OCI-LY1 (cell line): Measurements from ENCODE around the gene SEMG1.

Experiments
- H2AFZ ChIP-seq: fragments of 200-600 bp; sonication (generic), shearing (Covaris generic); 2 replicates; pipeline ENCODE4 v1.6.0; 2014; ENCODE audit warnings: antibody characterized with exemption, mild to moderate bottlenecking, low read length
- H3F3A ChIP-seq: fragments of 200-600 bp; sonication (generic), shearing (Covaris generic); 2 replicates; pipeline ENCODE4 v1.6.0; 2014; ENCODE audit warnings: mild to moderate bottlenecking, antibody characterized with exemption, low read length, moderate library complexity; ENCODE audit not compliant: insufficient read depth
- H3K27ac ChIP-seq: fragments of 200-600 bp; sonication (generic); 2 replicates; pipeline ENCODE4 v1.5.1; 2014; ENCODE audit warnings: low read length, mixed run types, mild to moderate bottlenecking, low read depth; ENCODE audit not compliant: poor library complexity, severe bottlenecking
- H3K27me3 ChIP-seq: fragments of 200-600 bp; sonication (generic); 2 replicates; pipeline ENCODE4 v1.6.0; 2014; ENCODE audit warnings: antibody characterized with exemption, mild to moderate bottlenecking, low read length, moderate library complexity; ENCODE audit not compliant: insufficient read depth
- H3K36me3 ChIP-seq: fragments of 200-600 bp; sonication (generic); 2 replicates; pipeline ENCODE4 v1.6.1; 2014; ENCODE audit warnings: mild to moderate bottlenecking, antibody characterized with exemption, low read length, moderate library complexity, mixed read lengths; ENCODE audit not compliant: insufficient read depth
- H3K4me1 ChIP-seq: fragments of 200-600 bp; sonication (generic); 2 replicates; pipeline ENCODE4 v1.5.1; 2014; ENCODE audit warnings: mild to moderate bottlenecking, low read length, moderate library complexity; ENCODE audit not compliant: insufficient read depth, severe bottlenecking
- H3K4me2 ChIP-seq: fragments of 200-600 bp; sonication (generic), shearing (Covaris generic); 2 replicates; pipeline ENCODE4 v1.6.1; 2014; ENCODE audit warnings: low read length
- H3K4me3 ChIP-seq: fragments of 200-600 bp; sonication (generic); 2 replicates; pipeline ENCODE4 v1.5.1; 2014; ENCODE audit warnings: low read length, low read depth, mild to moderate bottlenecking, mixed read lengths; ENCODE audit not compliant: poor library complexity, severe bottlenecking
- H3K79me2 ChIP-seq: fragments of 200-600 bp; shearing (Covaris generic); 2 replicates; pipeline ENCODE4 v1.6.1; 2016; ENCODE audit warnings: mixed run types, low read length, mixed read lengths; ENCODE audit not compliant: insufficient read depth
- H3K9ac ChIP-seq: fragments of 200-600 bp; sonication (generic), shearing (Covaris generic); 2 replicates; pipeline ENCODE4 v1.6.1; 2014; ENCODE audit warnings: mild to moderate bottlenecking, low read length, mixed read lengths
- H3K9me2 ChIP-seq: fragments of 200-600 bp; sonication (generic), shearing (Covaris generic); 2 replicates; pipeline ENCODE4 v1.6.1; 2014; ENCODE audit warnings: low read depth, mild to moderate bottlenecking, low read length, mixed read lengths
- H3K9me3 ChIP-seq: fragments of 200-600 bp; shearing (Covaris generic); 2 replicates; pipeline ENCODE4 v1.6.1; 2014; ENCODE audit warnings: low read length, mixed read lengths
- H4K20me1 ChIP-seq: fragments of 200-600 bp; sonication (generic), shearing (Covaris generic); 2 replicates; pipeline ENCODE4 v1.6.0; 2016; ENCODE audit warnings: mild to moderate bottlenecking, low read length; ENCODE audit not compliant: insufficient read depth
- EZH2 ChIP-seq: fragments of 200-600 bp; sonication (generic), shearing (Covaris generic); IDR thresholded peaks from 2 replicates; pipeline ENCODE4 v1.8.0; 2017; ENCODE audit warnings: borderline replicate concordance, mixed run types, mild to moderate bottlenecking, antibody characterized with exemption, low read length, moderate library complexity, mixed read lengths
- TF ChIP-seq, protein P1 (sequence below): fragments of 200-600 bp; sonication (generic), shearing (Covaris generic); IDR thresholded peaks from 2 replicates; pipeline ENCODE4 v1.5.1; 2017; ENCODE audit warnings: mild to moderate bottlenecking, antibody characterized with exemption, low read length, moderate library complexity, mixed read lengths

SEMG1 gene

DNA sequence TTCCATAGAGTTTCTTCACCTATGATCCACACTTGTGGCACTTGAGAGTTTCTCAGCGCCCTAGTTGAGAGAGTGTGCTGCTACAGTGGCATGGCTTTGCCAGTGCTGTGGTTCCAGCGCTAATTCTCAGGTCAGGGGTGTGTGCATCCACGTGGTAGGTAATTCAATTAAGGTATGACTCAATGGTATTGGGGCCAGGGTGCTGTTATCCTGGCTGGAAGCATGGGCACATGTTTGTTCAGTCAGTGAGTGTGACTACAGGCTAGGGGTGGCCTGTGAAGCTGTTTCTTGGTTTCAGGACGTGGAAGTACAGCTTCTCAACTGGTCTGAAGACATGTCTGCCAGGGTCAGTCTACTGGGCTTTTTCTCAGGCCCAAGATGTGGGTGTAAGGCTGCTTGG, 11.3 kb downstream of the SEMG1 start:
- Histone ChIP-seq H4K20me1 (no peaks in the 10 kb centered on the region), H3K4me3 (no peak overlapping the region), H3K9ac (no peak overlapping the region), H3K36me3 (no peaks in the 10 kb centered on the region), H3K4me2 (no peak overlapping the region), H3K27ac (no peak overlapping the region), H3K79me2 (no peaks in the 10 kb centered on the region), H3K4me1 (no peaks in the 10 kb centered on the region), H3K9me2 (no peaks in the 10 kb centered on the region), H3K9me3 (no peaks in the 10 kb centered on the region), H3K27me3 (no peaks in the 10 kb centered on the region), H2AFZ (no peak overlapping the region), H3F3A (no peaks in the 10 kb centered on the region)
- TF ChIP-seq, protein P1, sequence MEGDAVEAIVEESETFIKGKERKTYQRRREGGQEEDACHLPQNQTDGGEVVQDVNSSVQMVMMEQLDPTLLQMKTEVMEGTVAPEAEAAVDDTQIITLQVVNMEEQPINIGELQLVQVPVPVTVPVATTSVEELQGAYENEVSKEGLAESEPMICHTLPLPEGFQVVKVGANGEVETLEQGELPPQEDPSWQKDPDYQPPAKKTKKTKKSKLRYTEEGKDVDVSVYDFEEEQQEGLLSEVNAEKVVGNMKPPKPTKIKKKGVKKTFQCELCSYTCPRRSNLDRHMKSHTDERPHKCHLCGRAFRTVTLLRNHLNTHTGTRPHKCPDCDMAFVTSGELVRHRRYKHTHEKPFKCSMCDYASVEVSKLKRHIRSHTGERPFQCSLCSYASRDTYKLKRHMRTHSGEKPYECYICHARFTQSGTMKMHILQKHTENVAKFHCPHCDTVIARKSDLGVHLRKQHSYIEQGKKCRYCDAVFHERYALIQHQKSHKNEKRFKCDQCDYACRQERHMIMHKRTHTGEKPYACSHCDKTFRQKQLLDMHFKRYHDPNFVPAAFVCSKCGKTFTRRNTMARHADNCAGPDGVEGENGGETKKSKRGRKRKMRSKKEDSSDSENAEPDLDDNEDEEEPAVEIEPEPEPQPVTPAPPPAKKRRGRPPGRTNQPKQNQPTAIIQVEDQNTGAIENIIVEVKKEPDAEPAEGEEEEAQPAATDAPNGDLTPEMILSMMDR: no peak
- TF ChIP-seq EZH2: no peak

DNA sequence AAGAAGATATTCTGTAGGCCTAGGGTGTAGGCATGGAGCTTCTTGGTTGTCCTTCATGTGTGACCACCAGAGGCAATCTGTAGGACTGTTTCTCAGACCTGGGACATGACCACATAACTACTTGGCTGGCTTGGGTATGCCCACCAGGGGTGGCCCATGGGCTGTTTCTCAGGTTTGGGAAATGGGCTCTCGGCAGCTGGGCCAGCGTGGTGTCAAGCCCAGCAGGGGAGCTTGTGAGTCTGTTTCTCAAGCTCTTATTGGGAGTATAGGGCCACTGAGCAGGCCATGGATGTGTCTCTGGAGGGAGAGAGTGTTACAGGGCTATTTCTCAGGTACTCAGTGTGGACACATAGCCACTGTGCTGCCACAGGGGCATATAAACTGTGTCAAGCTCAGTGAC, 11.8 kb downstream of the SEMG1 start:
- TF ChIP-seq, protein P1: no peak
- TF ChIP-seq EZH2: no peak
- H3K4me1 ChIP-seq: no peaks in the 10 kb centered on the region
- no peak overlapping the region for H2AFZ ChIP-seq
- no peaks in the 10 kb centered on the region for H3K9me2 ChIP-seq
- no peaks in the 10 kb centered on the region for H3K79me2 ChIP-seq
- H4K20me1 ChIP-seq: no peaks in the 10 kb centered on the region
- H3K36me3 ChIP-seq: no peaks in the 10 kb centered on the region
- no peaks in the 10 kb centered on the region for H3K27me3 ChIP-seq
- no peak overlapping the region for H3K27ac ChIP-seq
- H3K4me3 ChIP-seq: no peak overlapping the region
- no peaks in the 10 kb centered on the region for H3K9me3 ChIP-seq
- no peak overlapping the region for H3K4me2 ChIP-seq
- no peaks in the 10 kb centered on the region for H3F3A ChIP-seq
- no peak overlapping the region for H3K9ac ChIP-seq

DNA sequence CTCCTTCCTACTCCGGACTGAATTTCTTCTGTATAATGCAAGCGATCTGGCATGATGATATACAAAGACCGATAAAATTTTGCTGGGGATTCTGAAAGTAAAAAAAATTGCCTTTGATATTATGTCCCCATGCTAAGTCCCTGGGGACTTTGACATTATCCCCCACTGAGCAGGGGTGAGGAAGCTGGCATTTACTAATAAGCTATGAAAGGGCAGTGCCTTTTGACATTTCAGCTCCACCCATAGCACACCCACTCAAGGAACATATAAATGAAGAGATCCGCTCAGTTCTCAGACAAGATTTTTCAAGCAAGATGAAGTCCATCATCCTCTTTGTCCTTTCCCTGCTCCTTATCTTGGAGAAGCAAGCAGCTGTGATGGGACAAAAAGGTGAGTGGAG, 14.2 kb downstream of the SEMG1 start, which contains the start of gene SEMG2:
Gene SEMG2 (plus strand): TSS at position 298 of the 400 bp plus-strand sequence. CDS start 17 bp downstream, at position 315.
- Histone ChIP-seq H3K4me2 (no peak within 1 kb of the TSS), H3K9ac (no peak within 1 kb of the TSS), H3K9me2 (no peaks in the 10 kb centered on the region), H3K4me1 (no peaks in the 10 kb centered on the region), H3K4me3 (no peak within 1 kb of the TSS), H3K9me3 (no peaks in the 10 kb centered on the region), H4K20me1 (no peaks in the 10 kb centered on the region), H3K27ac (no peak within 1 kb of the TSS), H3F3A (no peaks in the 10 kb centered on the region), H2AFZ (no peak within 1 kb of the TSS), H3K79me2 (no peaks in the 10 kb centered on the region), H3K27me3 (no peaks in the 10 kb centered on the region), H3K36me3 (no peaks in the 10 kb centered on the region)
- no peak for TF ChIP-seq EZH2
- TF ChIP-seq, protein P1: no peak
